Activated naive CD8-positive, alpha-beta T cell treated with anti-CD3 and anti-CD28 coated beads, Interleukin-2, amount 10 ng/mL, durations not matched to agents 7 days and 5 days (primary cell): Measurements from ENCODE around the gene ADH6. TPM values are rescaled to one million over a fixed set of nuclear protein-coding genes. Genes with fewer than 3 reads are reported as not detected.
"Not testable (repeated sequence)": the region's sequence is repeated elsewhere in the genome, so short reads cannot be mapped to it uniquely, and the experiment has no call there.

Experiments used
- ATAC-seq: fragments of 150-1000 bp; cut with Tn5 transposase; one replicate; pipeline ENCODE4 v1.10.0; 2021; ENCODE audit warnings: low read depth, moderate library complexity
- POLR2A ChIA-PET: fragments of 350-600 bp; sonication (Branson Sonifier 250); formaldehyde crosslinking; loops from one replicate; lab custom pipeline; 2021; ENCODE audit warnings: antibody characterized with exemption; lab: Charles Lee
- DNase-seq: peaks from one replicate; pipeline ENCODE4 v3.0.0; 2021
- H3K27ac Mint-ChIP-seq: one replicate; pipeline ENCODE4 v1.8.0; 2022; ENCODE audit warnings: mild to moderate bottlenecking, mixed read lengths
- H3K27me3 Mint-ChIP-seq: one replicate; pipeline ENCODE4 v1.8.0; 2022; ENCODE audit warnings: mild to moderate bottlenecking, moderate library complexity, mixed read lengths
- H3K36me3 Mint-ChIP-seq: one replicate; pipeline ENCODE4 v1.8.0; 2021; ENCODE audit warnings: mild to moderate bottlenecking, mixed read lengths
- H3K4me1 Mint-ChIP-seq: one replicate; pipeline ENCODE4 v1.8.0; 2021; ENCODE audit warnings: mixed read lengths
- H3K4me3 Mint-ChIP-seq: one replicate; pipeline ENCODE4 v1.8.0; 2022; ENCODE audit warnings: mild to moderate bottlenecking, moderate library complexity, mixed read lengths
- H3K9me3 Mint-ChIP-seq: one replicate; pipeline ENCODE4 v1.8.0; 2021; ENCODE audit warnings: mixed read lengths
- total RNA-seq, 2 experiments: library from RNA; stranded (reverse); gene quantifications; one replicate each; pipeline ENCODE4 v1.2.3, GENCODE V29; 2021

ADH6 gene
- total RNA-seq, 2 experiments from 2014 or later, result not detected

- no peaks in the 10 kb centered on the region for H3K9me3 Mint-ChIP-seq
- no peaks in the 10 kb centered on the region for H3K4me1 Mint-ChIP-seq
- no peaks in the 10 kb centered on the region for H3K36me3 Mint-ChIP-seq
- ATAC-seq (no peak), DNase-seq (no peak)
- POLR2A ChIA-PET, result no interaction called here
- no peak overlapping the region for H3K4me3 Mint-ChIP-seq
- no peaks in the 10 kb centered on the region for H3K27me3 Mint-ChIP-seq
- no peak overlapping the region for H3K27ac Mint-ChIP-seq
Observed at GRCh38 chr4:99207911-99208718, 10.9 kb downstream of the ADH6 start.

GRCh38 chr4:99207069-99207743 is 11.8 kb downstream of the ADH6 start:
- Mint-ChIP-seq H3K27me3 (no peaks in the 10 kb centered on the region), H3K9me3 (no peaks in the 10 kb centered on the region), H3K36me3 (no peaks in the 10 kb centered on the region), H3K4me3 (no peak overlapping the region), H3K4me1 (no peaks in the 10 kb centered on the region), H3K27ac (no peak overlapping the region)
- POLR2A ChIA-PET, result no interaction called here
- DNase-seq, result no peak
- no peak for ATAC-seq

GRCh38 chr4:99205153-99205979 is 13.7 kb downstream of the ADH6 start:
- no peaks in the 10 kb centered on the region for H3K36me3 Mint-ChIP-seq
- no peaks in the 10 kb centered on the region for H3K4me1 Mint-ChIP-seq
- H3K4me3 Mint-ChIP-seq, result no peak overlapping the region

GRCh38 chr4:99202536-99202935 is 16.5 kb downstream of the ADH6 start:
- no peaks in the 10 kb centered on the region for H3K9me3 Mint-ChIP-seq
- POLR2A ChIA-PET, result no interaction called here
- no peak for ATAC-seq
- no peaks in the 10 kb centered on the region for H3K36me3 Mint-ChIP-seq
- no peak overlapping the region for H3K4me3 Mint-ChIP-seq
- no peak for DNase-seq
- H3K27ac Mint-ChIP-seq, result no peak overlapping the region
- H3K27me3 Mint-ChIP-seq, result no peaks in the 10 kb centered on the region
- no peaks in the 10 kb centered on the region for H3K4me1 Mint-ChIP-seq

More at GRCh38 chr4:99205153-99205979, 13.7 kb downstream of the ADH6 start:
- POLR2A ChIA-PET, result no interaction called here
- H3K27ac Mint-ChIP-seq, result no peak overlapping the region
- no peaks in the 10 kb centered on the region for H3K27me3 Mint-ChIP-seq
- H3K9me3 Mint-ChIP-seq, result no peaks in the 10 kb centered on the region
- DNase-seq (no peak), ATAC-seq (no peak)

GRCh38 chr4:99202094-99202493 is 17.0 kb downstream of the ADH6 start:
- POLR2A ChIA-PET, result no interaction called here
- Mint-ChIP-seq H3K4me3 (no peak overlapping the region), H3K9me3 (no peaks in the 10 kb centered on the region), H3K27me3 (no peaks in the 10 kb centered on the region), H3K36me3 (no peaks in the 10 kb centered on the region), H3K4me1 (no peaks in the 10 kb centered on the region), H3K27ac (no peak overlapping the region)
- DNase-seq (no peak), ATAC-seq (no peak)

GRCh38 chr4:99201690-99202089 is 17.4 kb downstream of the ADH6 start:
- Mint-ChIP-seq H3K4me1 (no peaks in the 10 kb centered on the region), H3K27me3 (no peaks in the 10 kb centered on the region), H3K36me3 (no peaks in the 10 kb centered on the region), H3K27ac (no peak overlapping the region), H3K9me3 (no peaks in the 10 kb centered on the region), H3K4me3 (no peak overlapping the region)
- no peak for DNase-seq
- POLR2A ChIA-PET, result no interaction called here
- no peak for ATAC-seq

GRCh38 chr4:99200138-99200537 is 18.9 kb downstream of the ADH6 start:
- Mint-ChIP-seq H3K27me3 (no peaks in the 10 kb centered on the region), H3K36me3 (no peaks in the 10 kb centered on the region), H3K4me1 (no peaks in the 10 kb centered on the region), H3K9me3 (no peaks in the 10 kb centered on the region), H3K4me3 (no peak overlapping the region), H3K27ac (no peak overlapping the region)
- DNase-seq (no peak), ATAC-seq (no peak)
- POLR2A ChIA-PET, result no interaction called here

GRCh38 chr4:99190336-99190735 is 28.7 kb downstream of the ADH6 start:
- H3K27ac Mint-ChIP-seq, result no peak overlapping the region
- peaks cover 24% of the 10 kb centered on the region for H3K9me3 Mint-ChIP-seq
- H3K36me3 Mint-ChIP-seq, result no peaks in the 10 kb centered on the region
- POLR2A ChIA-PET, result no interaction called here
- H3K4me1 Mint-ChIP-seq, result no peaks in the 10 kb centered on the region
- no peaks in the 10 kb centered on the region for H3K27me3 Mint-ChIP-seq
- no peak overlapping the region for H3K4me3 Mint-ChIP-seq
- DNase-seq, result no peak
- no peak for ATAC-seq

GRCh38 chr4:99189900-99190299 is 29.1 kb downstream of the ADH6 start:
- H3K27ac Mint-ChIP-seq, H3K36me3 Mint-ChIP-seq, H3K4me3 Mint-ChIP-seq, POLR2A ChIA-PET, H3K27me3 Mint-ChIP-seq, ATAC-seq, DNase-seq, H3K4me1 Mint-ChIP-seq: not testable (repeated sequence)
- peaks cover 29% of the 10 kb centered on the region for H3K9me3 Mint-ChIP-seq

GRCh38 chr4:99186029-99186428 is 33.0 kb downstream of the ADH6 start:
- DNase-seq, result no peak
- ATAC-seq, result no peak
- Mint-ChIP-seq H3K27ac (no peak overlapping the region), H3K4me3 (no peak overlapping the region), H3K9me3 (peaks cover 22% of the 10 kb centered on the region), H3K36me3 (no peaks in the 10 kb centered on the region), H3K27me3 (no peaks in the 10 kb centered on the region), H3K4me1 (no peaks in the 10 kb centered on the region)
- POLR2A ChIA-PET, result no interaction called here

GRCh38 chr4:99185581-99185980 is 33.5 kb downstream of the ADH6 start:
- Mint-ChIP-seq H3K4me3 (no peak overlapping the region), H3K36me3 (no peaks in the 10 kb centered on the region), H3K4me1 (no peaks in the 10 kb centered on the region), H3K27me3 (no peaks in the 10 kb centered on the region), H3K9me3 (peaks cover 18% of the 10 kb centered on the region), H3K27ac (no peak overlapping the region)
- DNase-seq, result no peak
- POLR2A ChIA-PET, result no interaction called here
- no peak for ATAC-seq

GRCh38 chr4:99180382-99181070 is 38.5 kb downstream of the ADH6 start:
- DNase-seq (no peak), ATAC-seq (no peak)
- Mint-ChIP-seq H3K27ac (no peak overlapping the region), H3K36me3 (no peaks in the 10 kb centered on the region), H3K4me1 (no peaks in the 10 kb centered on the region), H3K27me3 (no peaks in the 10 kb centered on the region), H3K4me3 (no peak overlapping the region), H3K9me3 (peaks cover 11% of the 10 kb centered on the region)
- POLR2A ChIA-PET, result no interaction called here

- Mint-ChIP-seq H3K27ac (no peak overlapping the region), H3K4me3 (no peak overlapping the region), H3K36me3 (no peaks in the 10 kb centered on the region), H3K27me3 (no peaks in the 10 kb centered on the region), H3K9me3 (peaks cover 9% of the 10 kb centered on the region), H3K4me1 (no peaks in the 10 kb centered on the region)
- DNase-seq (no peak), ATAC-seq (no peak)
- POLR2A ChIA-PET, result no interaction called here
Observed at GRCh38 chr4:99179626-99180025, 39.4 kb downstream of the ADH6 start.
